ENCODE results near the gene CFAP210.
"Not testable (repeated sequence)": the region's sequence is repeated elsewhere in the genome, so short reads cannot be mapped to it uniquely, and the experiment has no call there.

CFAP210 gene

GRCh38 chr2:169709331-169709730, 15.1 kb upstream of the CFAP210 start:
- TF ChIP-seq CTCF (IDR thresholded peaks at IDR 0.05) = no peak
- Histone ChIP-seq H3K4me3 (ENCODE audit: low read depth, low read length) (no peak overlapping the region), H3K36me3 (ENCODE audit: control insufficient read depth, insufficient read depth, low read length) (no peaks in the 10 kb centered on the region), H3K27ac (no peak overlapping the region), H3K9me3 (ENCODE audit: control insufficient read depth, low read length) (no peaks in the 10 kb centered on the region), H2AFZ (no peak overlapping the region), H3K79me2 (no peaks in the 10 kb centered on the region), H3K4me2 (ENCODE audit: low read length) (no peak overlapping the region), H3K27me3 (ENCODE audit: control insufficient read depth, insufficient read depth, low read length) (no peaks in the 10 kb centered on the region), H3K4me1 (no peaks in the 10 kb centered on the region), H3K9ac (no peak overlapping the region)

- TF ChIP-seq CTCF (IDR thresholded peaks at IDR 0.05) = no peak
- Histone ChIP-seq H3K36me3 (ENCODE audit: control insufficient read depth, insufficient read depth, low read length) (no peaks in the 10 kb centered on the region), H3K4me1 (no peaks in the 10 kb centered on the region), H3K9ac (no peak overlapping the region), H3K27me3 (ENCODE audit: control insufficient read depth, insufficient read depth, low read length) (no peaks in the 10 kb centered on the region), H3K4me3 (ENCODE audit: low read depth, low read length) (no peak overlapping the region), H3K27ac (no peak overlapping the region), H2AFZ (no peak overlapping the region), H3K4me2 (ENCODE audit: low read length) (no peak overlapping the region), H3K9me3 (ENCODE audit: control insufficient read depth, low read length) (no peaks in the 10 kb centered on the region), H3K79me2 (no peaks in the 10 kb centered on the region)
Measured at GRCh38 chr2:169707626-169708025, 13.4 kb upstream of the CFAP210 start.

GRCh38 chr2:169705927-169706326, 11.7 kb upstream of the CFAP210 start:
- H3K79me2 ChIP-seq = no peaks in the 10 kb centered on the region

GRCh38 chr2:169704160-169704708, 10.0 kb upstream of the CFAP210 start:
- TF ChIP-seq CTCF (IDR thresholded peaks at IDR 0.05) = no peak
- Histone ChIP-seq H3K9me3 (ENCODE audit: control insufficient read depth, low read length) (no peaks in the 10 kb centered on the region), H3K4me3 (ENCODE audit: low read depth, low read length) (no peak overlapping the region), H3K27ac (no peak overlapping the region), H3K4me2 (ENCODE audit: low read length) (no peak overlapping the region), H3K79me2 (no peaks in the 10 kb centered on the region), H3K27me3 (ENCODE audit: control insufficient read depth, insufficient read depth, low read length) (no peaks in the 10 kb centered on the region), H3K4me1 (no peaks in the 10 kb centered on the region), H3K9ac (no peak overlapping the region), H2AFZ (no peak overlapping the region), H3K36me3 (ENCODE audit: control insufficient read depth, insufficient read depth, low read length) (no peaks in the 10 kb centered on the region)

More at GRCh38 chr2:169705927-169706326, 11.7 kb upstream of the CFAP210 start:
- no peak overlapping the region for H2AFZ ChIP-seq
- no peaks in the 10 kb centered on the region for H3K4me1 ChIP-seq
- H3K4me2 ChIP-seq (ENCODE audit: low read length) = no peak overlapping the region
- H3K27ac ChIP-seq = no peak overlapping the region
- H3K9me3 ChIP-seq (ENCODE audit: control insufficient read depth, low read length) = no peaks in the 10 kb centered on the region
- no peaks in the 10 kb centered on the region for H3K36me3 ChIP-seq (ENCODE audit: control insufficient read depth, insufficient read depth, low read length)
- no peak overlapping the region for H3K9ac ChIP-seq
- H3K4me3 ChIP-seq (ENCODE audit: low read depth, low read length) = no peak overlapping the region
- no peaks in the 10 kb centered on the region for H3K27me3 ChIP-seq (ENCODE audit: control insufficient read depth, insufficient read depth, low read length)
- no peak for TF ChIP-seq CTCF (IDR thresholded peaks at IDR 0.05)

- no peak overlapping the region for H3K4me3 ChIP-seq (ENCODE audit: low read depth, low read length)
- no peak for TF ChIP-seq CTCF (IDR thresholded peaks at IDR 0.05)
- H3K27ac ChIP-seq = no peak overlapping the region
Measured at GRCh38 chr2:169702996-169703395, 8.8 kb upstream of the CFAP210 start.

GRCh38 chr2:169699173-169699572, 5.0 kb upstream of the CFAP210 start:
- H3K4me3 ChIP-seq (ENCODE audit: low read depth, low read length); H3K4me2 ChIP-seq (ENCODE audit: low read length); H3K4me1 ChIP-seq; H2AFZ ChIP-seq; H3K79me2 ChIP-seq; H3K9me3 ChIP-seq (ENCODE audit: control insufficient read depth, low read length); H3K36me3 ChIP-seq (ENCODE audit: control insufficient read depth, insufficient read depth, low read length); H3K27me3 ChIP-seq (ENCODE audit: control insufficient read depth, insufficient read depth, low read length); H3K27ac ChIP-seq; H3K9ac ChIP-seq: not testable (repeated sequence)

More at GRCh38 chr2:169702996-169703395, 8.8 kb upstream of the CFAP210 start:
- Histone ChIP-seq H3K9ac (no peak overlapping the region), H3K4me2 (ENCODE audit: low read length) (no peak overlapping the region), H3K4me1 (no peaks in the 10 kb centered on the region), H3K79me2 (no peaks in the 10 kb centered on the region), H3K27me3 (ENCODE audit: control insufficient read depth, insufficient read depth, low read length) (no peaks in the 10 kb centered on the region), H3K36me3 (ENCODE audit: control insufficient read depth, insufficient read depth, low read length) (no peaks in the 10 kb centered on the region), H3K9me3 (ENCODE audit: control insufficient read depth, low read length) (no peaks in the 10 kb centered on the region), H2AFZ (no peak overlapping the region)
